ENCODE results near the gene PRC1.

PRC1 gene

GRCh38 chr15:90952901-90953677, 41.2 kb downstream of the PRC1 start:
- peaks cover 12% of the 10 kb centered on the region; the same call in 1 of the 2 replicates for H3K4me1 ChIP-seq (ENCODE audit: insufficient read depth, low read length)
- no peak overlapping the region for H3K27ac ChIP-seq (ENCODE audit: low read length)
- no peak overlapping the region for H3K9ac ChIP-seq (ENCODE audit: low read depth, low read length)
- H3K27me3 ChIP-seq (ENCODE audit: insufficient read depth, low read length) = no peaks in the 10 kb centered on the region; the same call in 1 of the 2 replicates
- peaks cover 50% of the 10 kb centered on the region for H3K36me3 ChIP-seq (ENCODE audit: insufficient read depth, low read depth, low read length)
- H3K4me3 ChIP-seq (ENCODE audit: low read length) = no peak overlapping the region
- no peaks in the 10 kb centered on the region for H3K9me3 ChIP-seq (ENCODE audit: insufficient read depth, low read depth, low read length)

- peaks cover 67% of the 10 kb centered on the region for H3K36me3 ChIP-seq (ENCODE audit: insufficient read depth, low read depth, low read length)
- H3K27ac ChIP-seq (ENCODE audit: low read length) = no peak overlapping the region
- H3K9me3 ChIP-seq (ENCODE audit: insufficient read depth, low read depth, low read length) = no peaks in the 10 kb centered on the region
- H3K4me1 ChIP-seq (ENCODE audit: insufficient read depth, low read length) = peaks cover under 1% of the 10 kb centered on the region; the same call in 1 of the 2 replicates
- H3K4me3 ChIP-seq (ENCODE audit: low read length) = no peak overlapping the region
- H3K9ac ChIP-seq (ENCODE audit: low read depth, low read length) = no peak overlapping the region
- no peaks in the 10 kb centered on the region for H3K27me3 ChIP-seq (ENCODE audit: insufficient read depth, low read length)
Measured at GRCh38 chr15:90950676-90951075, 43.7 kb downstream of the PRC1 start.

- H3K4me1 ChIP-seq (ENCODE audit: insufficient read depth, low read length) = no peaks in the 10 kb centered on the region
- H3K27me3 ChIP-seq (ENCODE audit: insufficient read depth, low read length) = no peaks in the 10 kb centered on the region
- H3K36me3 ChIP-seq (ENCODE audit: insufficient read depth, low read depth, low read length) = peaks cover 68% of the 10 kb centered on the region
- H3K9me3 ChIP-seq (ENCODE audit: insufficient read depth, low read depth, low read length) = no peaks in the 10 kb centered on the region
- H3K9ac ChIP-seq (ENCODE audit: low read depth, low read length) = no peak overlapping the region
- no peak overlapping the region for H3K27ac ChIP-seq (ENCODE audit: low read length)
- no peak overlapping the region for H3K4me3 ChIP-seq (ENCODE audit: low read length)
Measured at GRCh38 chr15:90949979-90950675, 44.2 kb downstream of the PRC1 start.

GRCh38 chr15:90948506-90948905, 45.8 kb downstream of the PRC1 start:
- H3K9ac ChIP-seq (ENCODE audit: low read depth, low read length) = no peak overlapping the region
- no peaks in the 10 kb centered on the region for H3K4me1 ChIP-seq (ENCODE audit: insufficient read depth, low read length)
- H3K9me3 ChIP-seq (ENCODE audit: insufficient read depth, low read depth, low read length) = no peaks in the 10 kb centered on the region
- H3K27ac ChIP-seq (ENCODE audit: low read length) = no peak overlapping the region
- peaks cover 79% of the 10 kb centered on the region for H3K36me3 ChIP-seq (ENCODE audit: insufficient read depth, low read depth, low read length)
- no peak overlapping the region for H3K4me3 ChIP-seq (ENCODE audit: low read length)
- H3K27me3 ChIP-seq (ENCODE audit: insufficient read depth, low read length) = no peaks in the 10 kb centered on the region

GRCh38 chr15:90947577-90948357, 46.6 kb downstream of the PRC1 start:
- H3K27ac ChIP-seq (ENCODE audit: low read length) = no peak overlapping the region
- no peaks in the 10 kb centered on the region for H3K27me3 ChIP-seq (ENCODE audit: insufficient read depth, low read length)
- H3K9ac ChIP-seq (ENCODE audit: low read depth, low read length) = no peak overlapping the region
- no peaks in the 10 kb centered on the region for H3K9me3 ChIP-seq (ENCODE audit: insufficient read depth, low read depth, low read length)
- H3K4me3 ChIP-seq (ENCODE audit: low read length) = no peak overlapping the region
- no peaks in the 10 kb centered on the region for H3K4me1 ChIP-seq (ENCODE audit: insufficient read depth, low read length)
- H3K36me3 ChIP-seq (ENCODE audit: insufficient read depth, low read depth, low read length) = peaks cover 79% of the 10 kb centered on the region

GRCh38 chr15:90946941-90947576, 47.3 kb downstream of the PRC1 start:
- Histone ChIP-seq H3K9ac (ENCODE audit: low read depth, low read length) (no peak overlapping the region), H3K27ac (ENCODE audit: low read length) (no peak overlapping the region), H3K36me3 (ENCODE audit: insufficient read depth, low read depth, low read length) (peaks cover 83% of the 10 kb centered on the region)

GRCh38 chr15:90946538-90946937, 47.8 kb downstream of the PRC1 start:
- H3K9me3 ChIP-seq (ENCODE audit: insufficient read depth, low read depth, low read length) = no peaks in the 10 kb centered on the region
- no peaks in the 10 kb centered on the region for H3K4me1 ChIP-seq (ENCODE audit: insufficient read depth, low read length)
- H3K36me3 ChIP-seq (ENCODE audit: insufficient read depth, low read depth, low read length) = peaks cover 83% of the 10 kb centered on the region
- H3K27me3 ChIP-seq (ENCODE audit: insufficient read depth, low read length) = no peaks in the 10 kb centered on the region
- H3K9ac ChIP-seq (ENCODE audit: low read depth, low read length) = no peak overlapping the region
- H3K4me3 ChIP-seq (ENCODE audit: low read length) = no peak overlapping the region
- no peak overlapping the region for H3K27ac ChIP-seq (ENCODE audit: low read length)

More at GRCh38 chr15:90946941-90947576, 47.3 kb downstream of the PRC1 start:
- no peaks in the 10 kb centered on the region for H3K9me3 ChIP-seq (ENCODE audit: insufficient read depth, low read depth, low read length)
- H3K4me1 ChIP-seq (ENCODE audit: insufficient read depth, low read length) = no peaks in the 10 kb centered on the region
- no peak overlapping the region for H3K4me3 ChIP-seq (ENCODE audit: low read length)
- H3K27me3 ChIP-seq (ENCODE audit: insufficient read depth, low read length) = no peaks in the 10 kb centered on the region

- no peaks in the 10 kb centered on the region for H3K4me1 ChIP-seq (ENCODE audit: insufficient read depth, low read length)
- no peak overlapping the region for H3K4me3 ChIP-seq (ENCODE audit: low read length)
- H3K9ac ChIP-seq (ENCODE audit: low read depth, low read length) = no peak overlapping the region
- H3K9me3 ChIP-seq (ENCODE audit: insufficient read depth, low read depth, low read length) = no peaks in the 10 kb centered on the region
- H3K36me3 ChIP-seq (ENCODE audit: insufficient read depth, low read depth, low read length) = peaks cover 83% of the 10 kb centered on the region
- no peaks in the 10 kb centered on the region for H3K27me3 ChIP-seq (ENCODE audit: insufficient read depth, low read length)
- H3K27ac ChIP-seq (ENCODE audit: low read length) = no peak overlapping the region
Measured at GRCh38 chr15:90945091-90945490, 49.2 kb downstream of the PRC1 start.

GRCh38 chr15:90942354-90943120, 51.8 kb downstream of the PRC1 start:
- H3K4me3 ChIP-seq (ENCODE audit: low read length) = no peak overlapping the region
- H3K4me1 ChIP-seq (ENCODE audit: insufficient read depth, low read length) = no peaks in the 10 kb centered on the region
- no peak overlapping the region for H3K27ac ChIP-seq (ENCODE audit: low read length)
- no peaks in the 10 kb centered on the region for H3K27me3 ChIP-seq (ENCODE audit: insufficient read depth, low read length)
- no peaks in the 10 kb centered on the region for H3K9me3 ChIP-seq (ENCODE audit: insufficient read depth, low read depth, low read length)
- peaks cover 80% of the 10 kb centered on the region for H3K36me3 ChIP-seq (ENCODE audit: insufficient read depth, low read depth, low read length)
- no peak overlapping the region for H3K9ac ChIP-seq (ENCODE audit: low read depth, low read length)

- Histone ChIP-seq H3K36me3 (ENCODE audit: insufficient read depth, low read depth, low read length) (peaks cover 75% of the 10 kb centered on the region), H3K4me1 (ENCODE audit: insufficient read depth, low read length) (no peaks in the 10 kb centered on the region), H3K27ac (ENCODE audit: low read length) (no peak overlapping the region), H3K4me3 (ENCODE audit: low read length) (no peak overlapping the region), H3K9ac (ENCODE audit: low read depth, low read length) (no peak overlapping the region), H3K9me3 (ENCODE audit: insufficient read depth, low read depth, low read length) (no peaks in the 10 kb centered on the region), H3K27me3 (ENCODE audit: insufficient read depth, low read length) (no peaks in the 10 kb centered on the region)
Measured at GRCh38 chr15:90941038-90941437, 53.3 kb downstream of the PRC1 start.

- Histone ChIP-seq H3K4me3 (ENCODE audit: low read length) (no peak overlapping the region), H3K4me1 (ENCODE audit: insufficient read depth, low read length) (no peaks in the 10 kb centered on the region), H3K27me3 (ENCODE audit: insufficient read depth, low read length) (no peaks in the 10 kb centered on the region), H3K9me3 (ENCODE audit: insufficient read depth, low read depth, low read length) (no peaks in the 10 kb centered on the region), H3K36me3 (ENCODE audit: insufficient read depth, low read depth, low read length) (peaks cover 70% of the 10 kb centered on the region), H3K9ac (ENCODE audit: low read depth, low read length) (no peak overlapping the region), H3K27ac (ENCODE audit: low read length) (no peak overlapping the region)
Measured at GRCh38 chr15:90939756-90940155, 54.6 kb downstream of the PRC1 start.
